IPS DF 4.7 (cell line): Measurements from ENCODE around the gene RABGAP1L.
"Not testable (repeated sequence)": the region's sequence is repeated elsewhere in the genome, so short reads cannot be mapped to it uniquely, and the experiment has no call there.

ENCODE experiments used
- DNase-seq: peaks from one replicate; pipeline ENCODE4 v3.0.0-alpha.2; 2013; ENCODE audit warnings: low spot score; ENCODE audit errors: extremely low read depth

The RABGAP1L gene

GRCh38 chr1:174556392-174556791, 397.1 kb downstream of the RABGAP1L start:
- no peak for DNase-seq

- DNase-seq = no peak
Observed at GRCh38 chr1:174568551-174568950, 409.2 kb downstream of the RABGAP1L start.

- DNase-seq = no peak
Observed at GRCh38 chr1:174569240-174569639, 409.9 kb downstream of the RABGAP1L start.

GRCh38 chr1:174572771-174573170, 413.5 kb downstream of the RABGAP1L start:
- DNase-seq = no peak

- DNase-seq = not testable (repeated sequence)
Observed at GRCh38 chr1:174576120-174576519, 416.8 kb downstream of the RABGAP1L start.

GRCh38 chr1:174577681-174578080, 418.4 kb downstream of the RABGAP1L start:
- no peak for DNase-seq

GRCh38 chr1:174580801-174581200, 421.5 kb downstream of the RABGAP1L start:
- no peak for DNase-seq

- DNase-seq = no peak
Observed at GRCh38 chr1:174583316-174583715, 424.0 kb downstream of the RABGAP1L start.

GRCh38 chr1:174584071-174584470, 424.8 kb downstream of the RABGAP1L start:
- DNase-seq = no peak

- not testable (repeated sequence) for DNase-seq
Observed at GRCh38 chr1:174588618-174589017, 429.3 kb downstream of the RABGAP1L start.

- DNase-seq = no peak
Observed at GRCh38 chr1:174605198-174605597, 445.9 kb downstream of the RABGAP1L start.

GRCh38 chr1:174606471-174606870, 447.2 kb downstream of the RABGAP1L start:
- DNase-seq = no peak

- not testable (repeated sequence) for DNase-seq
Observed at GRCh38 chr1:174617905-174618304, 458.6 kb downstream of the RABGAP1L start.

GRCh38 chr1:174623324-174624035, 464.2 kb downstream of the RABGAP1L start:
- DNase-seq = no peak

- DNase-seq = no peak
Observed at GRCh38 chr1:174626031-174627025, 467.0 kb downstream of the RABGAP1L start.

- DNase-seq = no peak
Observed at GRCh38 chr1:174637487-174637886, 478.2 kb downstream of the RABGAP1L start.

- no peak for DNase-seq
Observed at GRCh38 chr1:174639461-174639860, 480.1 kb downstream of the RABGAP1L start.

- no peak for DNase-seq
Observed at GRCh38 chr1:174640783-174641182, 481.5 kb downstream of the RABGAP1L start.

GRCh38 chr1:174642393-174642792, 483.1 kb downstream of the RABGAP1L start:
- DNase-seq = no peak

- no peak for DNase-seq
Observed at GRCh38 chr1:174643206-174643605, 483.9 kb downstream of the RABGAP1L start.

GRCh38 chr1:174649572-174649971, 490.3 kb downstream of the RABGAP1L start:
- DNase-seq = not testable (repeated sequence)

GRCh38 chr1:174652569-174653280, 493.4 kb downstream of the RABGAP1L start:
- no peak for DNase-seq
